Karpas-422 (cell line): ENCODE results near the gene ADIPOR1. TPM values are rescaled to one million over a fixed set of nuclear protein-coding genes. Genes with fewer than 3 reads are reported as not detected.

ENCODE experiments used
- DNase-seq: peaks from one replicate; pipeline ENCODE4 v3.0.0-alpha.2; 2015
- H2AFZ ChIP-seq: fragments of 200-600 bp; sonication (generic); 2 replicates; pipeline ENCODE4 v1.6.1; 2014; ENCODE audit warnings: antibody characterized with exemption, low read length, mixed read lengths
- H3K27ac ChIP-seq: fragments of 200-600 bp; sonication (generic); 2 replicates; pipeline ENCODE4 v1.5.1; 2014; ENCODE audit warnings: mild to moderate bottlenecking, low read length, moderate library complexity
- H3K27me3 ChIP-seq: fragments of 200-600 bp; sonication (generic); 2 replicates; pipeline ENCODE4 v1.6.1; 2014; ENCODE audit warnings: low read length, mixed read lengths
- H3K36me3 ChIP-seq: fragments of 200-600 bp; sonication (generic); 2 replicates; pipeline ENCODE4 v1.6.1; 2014; ENCODE audit warnings: low read length, mixed read lengths; ENCODE audit not compliant: insufficient read depth
- H3K4me1 ChIP-seq: fragments of 200-600 bp; sonication (generic); 2 replicates; pipeline ENCODE4 v1.6.1; 2014; ENCODE audit warnings: mild to moderate bottlenecking, low read length, mixed read lengths
- H3K4me2 ChIP-seq: fragments of 200-600 bp; sonication (generic); 2 replicates; pipeline ENCODE4 v1.6.1; 2014; ENCODE audit warnings: low read length, low read depth, mild to moderate bottlenecking; ENCODE audit not compliant: poor library complexity, severe bottlenecking
- H3K4me3 ChIP-seq: fragments of 200-600 bp; sonication (generic); 2 replicates; pipeline ENCODE4 v1.5.1; 2014; ENCODE audit warnings: mild to moderate bottlenecking, antibody characterized with exemption, low read length, mixed read lengths
- H3K79me2 ChIP-seq: fragments of 200-600 bp; sonication (generic); 2 replicates; pipeline ENCODE4 v1.6.1; 2014; ENCODE audit warnings: mild to moderate bottlenecking, low read length, mixed read lengths
- H3K9ac ChIP-seq: fragments of 200-600 bp; sonication (generic); 2 replicates; pipeline ENCODE4 v1.6.0; 2014; ENCODE audit warnings: low read length
- H3K9me2 ChIP-seq: fragments of 200-600 bp; sonication (generic), shearing (Covaris generic); replicated peaks from 2 replicates; pipeline ENCODE4 v1.6.0; 2014; ENCODE audit warnings: mild to moderate bottlenecking, low read length, moderate library complexity; ENCODE audit not compliant: insufficient read depth
- H3K9me3 ChIP-seq: fragments of 300-700, 200-600 bp; sonication (generic); 2 replicates; pipeline ENCODE4 v1.6.1; 2014; ENCODE audit warnings: low read length, mixed read lengths
- H4K20me1 ChIP-seq: fragments of 200-600 bp; sonication (generic); 2 replicates; pipeline ENCODE4 v1.6.1; 2014; ENCODE audit warnings: mild to moderate bottlenecking, antibody characterized with exemption, low read length, low read depth; ENCODE audit not compliant: insufficient read depth
- total RNA-seq: library from RNA; depleted of rRNA; stranded (reverse); fragments of >200 nt; shearing (Covaris generic); gene quantifications from 2 replicates; pipeline ENCODE4 v1.2.3, GENCODE V29; 2014; ENCODE audit warnings: low replicate concordance

Gene ADIPOR1
- total RNA-seq, 1 experiment from 2014 or later = 123 TPM

DNA sequence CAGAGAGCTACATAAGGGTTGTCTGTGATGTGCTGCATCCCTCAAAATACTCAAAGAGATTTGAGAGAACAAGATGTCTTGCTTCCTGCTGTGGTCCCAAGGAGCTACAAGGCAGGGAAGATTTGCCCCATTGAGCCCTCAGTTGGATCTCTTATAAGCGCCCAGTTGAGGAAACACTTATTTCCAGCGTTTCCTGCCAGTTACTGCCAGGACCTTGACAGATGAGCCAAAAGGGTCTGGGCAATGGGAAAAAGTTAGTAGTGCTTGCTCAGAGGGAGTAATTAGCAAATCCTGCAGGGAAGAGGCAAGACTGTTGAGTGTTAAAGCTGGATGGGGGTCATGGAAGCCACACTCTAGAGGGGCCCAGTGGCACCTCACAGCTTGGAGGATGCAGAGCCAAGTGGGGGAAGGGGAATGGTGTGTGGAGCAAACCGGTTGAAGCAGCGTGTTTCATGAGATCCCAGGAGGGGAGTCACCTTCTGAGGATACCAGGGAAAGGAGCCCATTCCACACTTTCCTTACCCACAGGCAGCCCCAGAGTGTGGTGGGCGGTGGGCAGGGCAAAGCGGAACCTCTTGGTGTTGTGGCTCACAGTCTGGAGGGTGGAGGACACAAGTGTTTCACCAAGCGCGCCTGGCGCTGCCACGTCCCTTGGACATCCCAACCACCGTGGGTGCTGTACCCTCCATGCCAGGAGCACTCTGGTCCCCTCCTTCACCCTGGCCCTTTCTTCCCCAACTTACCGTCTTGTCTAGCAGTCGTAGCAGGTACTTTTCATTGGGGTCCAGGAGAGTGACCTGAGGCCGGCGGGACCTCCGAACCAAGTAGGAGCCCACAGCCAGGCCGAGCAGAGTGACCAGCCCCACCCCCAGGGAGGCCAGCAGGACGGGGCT lies 8.1 kb upstream of the ADIPOR1 start:
- H3K36me3 ChIP-seq = no peaks in the 10 kb centered on the region
- H4K20me1 ChIP-seq = no peaks in the 10 kb centered on the region
- no peak overlapping the region for H3K27ac ChIP-seq
- peak overlapping the region; percentile 95 for H3K9ac ChIP-seq
- DNase-seq = no peak
- peak overlapping the region; percentile 98 for H2AFZ ChIP-seq
- H3K4me3 ChIP-seq = peak overlapping the region; percentile 100
- peak overlapping the region; percentile 77 for H3K4me2 ChIP-seq
- no peaks in the 10 kb centered on the region for H3K9me3 ChIP-seq
- no peaks in the 10 kb centered on the region for H3K27me3 ChIP-seq
- H3K79me2 ChIP-seq = peaks cover 13% of the 10 kb centered on the region
- no peaks in the 10 kb centered on the region for H3K9me2 ChIP-seq
- H3K4me1 ChIP-seq = peaks cover 33% of the 10 kb centered on the region

DNA sequence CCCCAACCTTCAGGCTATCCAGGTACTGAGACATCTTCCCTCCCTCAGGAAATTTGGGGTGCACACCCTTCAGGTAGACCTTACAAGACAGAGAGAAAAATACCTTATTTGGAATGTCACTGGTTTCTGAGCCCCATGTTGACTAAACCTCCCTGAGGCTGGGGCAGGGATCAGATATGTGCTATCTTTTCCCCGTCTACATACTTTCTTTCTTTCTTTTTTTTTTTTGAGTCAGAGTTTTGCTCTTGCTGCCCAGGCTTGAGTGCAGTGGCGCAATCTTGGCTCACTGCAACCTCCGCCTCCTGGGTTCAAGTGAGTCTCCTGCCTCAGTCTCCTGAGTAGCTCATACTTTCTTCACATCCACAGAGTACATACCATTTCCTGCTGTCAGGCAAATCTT lies 7.3 kb upstream of the ADIPOR1 start:
- H3K9me2 ChIP-seq = no peaks in the 10 kb centered on the region
- H3K36me3 ChIP-seq = no peaks in the 10 kb centered on the region
- no peaks in the 10 kb centered on the region for H4K20me1 ChIP-seq
- no peaks in the 10 kb centered on the region for H3K27me3 ChIP-seq
- no peak overlapping the region for H3K27ac ChIP-seq
- H3K4me1 ChIP-seq = peaks cover 33% of the 10 kb centered on the region
- peaks cover 13% of the 10 kb centered on the region for H3K79me2 ChIP-seq
- H2AFZ ChIP-seq = no peak overlapping the region
- no peak for DNase-seq
- H3K9ac ChIP-seq = 0 out of 2 replicates have a peak overlapping the region, but pooled peaks have one; percentile 95
- no peak overlapping the region for H3K4me2 ChIP-seq
- H3K9me3 ChIP-seq = no peaks in the 10 kb centered on the region
- H3K4me3 ChIP-seq = no peak overlapping the region

DNA sequence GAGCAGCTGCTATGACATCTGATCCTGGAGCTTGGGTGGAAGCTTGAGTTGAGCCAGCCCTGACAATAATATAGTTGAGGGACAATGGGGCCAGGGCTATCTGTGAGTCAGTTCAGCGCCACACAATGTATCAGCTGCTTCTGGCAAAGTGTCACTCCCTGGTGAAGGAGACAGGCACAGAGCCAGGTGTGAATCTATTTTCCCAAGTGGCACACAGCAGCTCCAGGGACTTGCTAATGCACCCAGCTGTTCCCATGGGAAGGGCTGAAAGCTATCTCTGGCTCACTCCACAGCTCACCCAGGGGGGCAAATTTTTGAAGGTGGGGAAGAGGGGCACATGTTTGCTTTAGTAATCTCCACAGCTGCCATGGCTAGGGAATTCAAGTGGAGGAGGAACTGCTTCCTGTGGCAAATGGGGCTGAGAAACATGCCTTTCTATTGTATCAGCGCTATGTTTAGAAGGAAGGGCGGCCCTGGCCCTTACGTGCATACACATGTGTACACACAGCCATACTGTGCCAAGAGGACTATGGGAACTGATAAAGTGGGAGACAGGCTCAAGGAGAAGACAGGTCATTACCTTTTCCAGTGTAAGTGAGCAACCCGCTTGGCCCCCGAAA lies 6.8 kb upstream of the ADIPOR1 start:
- no peak overlapping the region for H3K9ac ChIP-seq

DNA sequence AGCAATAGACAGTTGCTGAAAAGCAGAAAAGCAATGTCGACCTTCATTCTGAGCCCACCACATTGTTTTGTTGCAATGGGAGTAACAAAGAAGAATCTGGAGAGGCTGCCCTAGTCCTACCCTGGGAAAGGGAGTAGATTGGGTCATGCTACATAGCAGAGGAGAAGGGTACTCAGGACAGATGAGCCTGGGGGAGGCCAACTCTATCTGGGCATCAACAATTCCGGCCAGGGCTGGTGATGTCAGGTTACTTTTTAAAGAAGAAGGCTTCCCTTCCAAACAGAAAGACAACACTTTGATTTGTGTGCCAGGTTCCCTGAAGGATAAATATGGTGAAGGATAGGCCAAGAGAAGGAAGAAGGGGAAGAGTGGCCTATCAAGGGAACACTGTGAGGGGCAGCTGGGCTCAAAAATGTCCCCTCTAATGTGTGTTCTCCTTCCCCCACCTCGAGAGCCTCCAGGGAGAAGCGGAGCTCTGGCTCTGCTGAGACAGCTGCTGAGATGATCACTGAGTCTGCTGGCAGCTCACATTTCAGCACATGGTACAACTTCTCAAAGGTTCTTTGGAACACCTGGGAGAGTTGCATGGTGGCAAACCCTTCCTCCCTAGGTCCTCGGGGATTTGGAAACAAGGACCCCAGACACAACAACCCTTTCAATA lies 3.2 kb upstream of the ADIPOR1 start:
- Histone ChIP-seq H3K4me1 (peaks cover 35% of the 10 kb centered on the region), H3K9me3 (no peaks in the 10 kb centered on the region), H3K27me3 (no peaks in the 10 kb centered on the region), H3K4me3 (no peak overlapping the region), H3K9me2 (no peaks in the 10 kb centered on the region), H3K36me3 (no peaks in the 10 kb centered on the region), H3K79me2 (peaks cover 23% of the 10 kb centered on the region), H3K27ac (no peak overlapping the region), H4K20me1 (peaks cover 15% of the 10 kb centered on the region; the same call in 1 of the 2 replicates), H2AFZ (no peak overlapping the region), H3K9ac (no peak overlapping the region), H3K4me2 (no peak overlapping the region)
- DNase-seq = no peak

More for the DNA sequence above, 6.8 kb upstream of the ADIPOR1 start:
- Histone ChIP-seq H3K27me3 (no peaks in the 10 kb centered on the region), H3K9me3 (no peaks in the 10 kb centered on the region), H3K9me2 (no peaks in the 10 kb centered on the region), H3K36me3 (no peaks in the 10 kb centered on the region), H4K20me1 (no peaks in the 10 kb centered on the region), H2AFZ (no peak overlapping the region), H3K27ac (no peak overlapping the region), H3K4me2 (no peak overlapping the region), H3K79me2 (peaks cover 13% of the 10 kb centered on the region), H3K4me1 (peaks cover 33% of the 10 kb centered on the region), H3K4me3 (no peak overlapping the region)
- DNase-seq = no peak

DNA sequence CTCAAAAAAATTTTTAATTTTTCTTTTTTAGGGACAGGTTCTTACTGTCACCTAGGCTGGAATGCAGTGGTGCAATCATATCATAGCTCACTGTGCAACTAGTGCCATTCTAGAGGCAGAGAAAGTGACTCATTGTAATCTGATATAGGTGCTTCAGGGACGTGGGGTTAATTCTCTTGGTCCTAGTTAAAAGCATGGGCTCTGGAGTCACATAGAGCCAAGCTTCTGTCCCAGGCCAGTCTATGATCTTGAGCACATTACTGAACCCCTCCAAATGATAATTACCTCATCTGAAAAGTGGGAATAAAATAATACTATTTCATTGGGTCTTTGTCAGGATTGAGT lies 1.1 kb upstream of the ADIPOR1 start:
- peaks cover 29% of the 10 kb centered on the region for H3K4me1 ChIP-seq
- no peaks in the 10 kb centered on the region for H3K9me3 ChIP-seq
- H3K79me2 ChIP-seq = peaks cover 38% of the 10 kb centered on the region
- peaks cover 15% of the 10 kb centered on the region; the same call in 1 of the 2 replicates for H4K20me1 ChIP-seq
- no peaks in the 10 kb centered on the region for H3K36me3 ChIP-seq
- no peak overlapping the region for H3K27ac ChIP-seq
- peak; percentile 45 for DNase-seq
- H3K4me2 ChIP-seq = peak overlapping the region; percentile 82
- no peaks in the 10 kb centered on the region for H3K9me2 ChIP-seq
- H3K4me3 ChIP-seq = peak overlapping the region; percentile 90; the same call in 1 of the 2 replicates
- no peak overlapping the region for H3K9ac ChIP-seq
- no peaks in the 10 kb centered on the region for H3K27me3 ChIP-seq
- H2AFZ ChIP-seq = no peak overlapping the region

DNA sequence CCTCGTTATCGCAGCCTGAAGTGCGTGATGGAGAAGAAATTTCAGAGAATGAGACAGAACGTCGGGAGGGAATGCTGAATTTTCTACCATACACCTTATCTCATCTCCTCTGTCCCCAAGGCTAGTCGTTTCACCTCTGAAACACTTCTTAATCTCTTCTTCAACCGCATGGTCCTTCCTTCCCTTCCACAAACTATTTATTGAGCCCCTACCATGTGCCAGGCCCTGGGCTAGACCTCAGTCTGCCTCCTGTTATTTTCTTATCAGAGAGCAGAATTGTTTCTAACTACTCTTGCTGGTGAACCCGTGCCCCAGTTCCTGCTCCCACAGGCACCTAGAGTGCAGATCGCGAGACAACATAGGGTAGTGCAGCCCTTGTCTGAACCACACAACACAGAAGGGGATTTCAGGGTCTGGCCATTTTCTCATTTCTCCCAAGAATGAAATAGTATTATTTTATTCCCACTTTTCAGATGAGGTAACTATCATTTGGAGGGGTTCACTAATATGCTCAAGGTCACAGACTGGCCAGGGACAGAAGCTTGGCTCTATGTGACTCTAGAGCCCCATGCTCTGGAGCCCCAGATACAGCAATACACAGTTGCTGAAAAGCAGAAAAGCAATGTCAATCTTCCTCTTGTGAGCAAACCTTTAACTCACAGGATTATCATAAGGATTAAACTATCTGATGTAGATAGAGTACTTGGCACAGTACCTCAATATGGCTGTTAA lies 598 bp upstream of the ADIPOR1 start:
- H2AFZ ChIP-seq = peak overlapping the region; percentile 83
- peak; percentile 60 for DNase-seq
- H3K79me2 ChIP-seq = peaks cover 43% of the 10 kb centered on the region
- H3K27ac ChIP-seq = no peak overlapping the region
- peaks cover 15% of the 10 kb centered on the region; the same call in 1 of the 2 replicates for H4K20me1 ChIP-seq
- no peaks in the 10 kb centered on the region for H3K36me3 ChIP-seq
- H3K9me3 ChIP-seq = no peaks in the 10 kb centered on the region
- peak overlapping the region; percentile 73 for H3K9ac ChIP-seq
- peaks cover 29% of the 10 kb centered on the region for H3K4me1 ChIP-seq
- H3K27me3 ChIP-seq = no peaks in the 10 kb centered on the region
- H3K4me3 ChIP-seq = peak overlapping the region; percentile 90
- peak overlapping the region; percentile 82 for H3K4me2 ChIP-seq
- H3K9me2 ChIP-seq = no peaks in the 10 kb centered on the region

DNA sequence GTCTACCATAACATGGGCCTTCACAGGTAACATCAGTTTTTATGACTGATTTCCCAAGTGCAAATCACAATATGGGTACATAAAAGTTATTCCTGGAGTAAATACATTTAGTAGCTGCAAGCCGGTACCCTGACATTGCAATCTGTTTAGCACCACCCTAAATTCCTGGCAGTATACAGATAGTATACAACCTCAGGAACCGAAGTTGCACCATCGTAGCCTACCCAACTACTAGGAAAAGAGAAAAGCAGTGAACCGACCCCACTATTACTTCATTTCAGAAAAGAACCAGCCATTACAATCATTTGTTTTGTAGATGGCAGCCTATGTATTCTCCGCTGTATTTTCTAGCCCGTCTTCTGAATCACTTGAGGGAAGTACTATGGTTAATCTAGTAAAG lies 1.1 kb downstream of the ADIPOR1 start:
- Histone ChIP-seq H3K4me3 (peak overlapping the region; percentile 90), H3K4me2 (peak overlapping the region; percentile 82), H3K79me2 (peaks cover 61% of the 10 kb centered on the region), H4K20me1 (peaks cover 16% of the 10 kb centered on the region), H3K36me3 (no peaks in the 10 kb centered on the region), H3K9me2 (no peaks in the 10 kb centered on the region), H2AFZ (no peak overlapping the region), H3K9ac (peak overlapping the region; percentile 96), H3K4me1 (peaks cover 29% of the 10 kb centered on the region), H3K9me3 (no peaks in the 10 kb centered on the region), H3K27me3 (no peaks in the 10 kb centered on the region), H3K27ac (no peak overlapping the region)
- DNase-seq = no peak
